Measurements from ENCODE around the gene ZP1.
A peak's percentile ranks its signal among the peaks of the same experiment; 100 is the strongest.
"Not testable (repeated sequence)": the region's sequence is repeated elsewhere in the genome, so short reads cannot be mapped to it uniquely, and the experiment has no call there.

ZP1 gene, protein sequence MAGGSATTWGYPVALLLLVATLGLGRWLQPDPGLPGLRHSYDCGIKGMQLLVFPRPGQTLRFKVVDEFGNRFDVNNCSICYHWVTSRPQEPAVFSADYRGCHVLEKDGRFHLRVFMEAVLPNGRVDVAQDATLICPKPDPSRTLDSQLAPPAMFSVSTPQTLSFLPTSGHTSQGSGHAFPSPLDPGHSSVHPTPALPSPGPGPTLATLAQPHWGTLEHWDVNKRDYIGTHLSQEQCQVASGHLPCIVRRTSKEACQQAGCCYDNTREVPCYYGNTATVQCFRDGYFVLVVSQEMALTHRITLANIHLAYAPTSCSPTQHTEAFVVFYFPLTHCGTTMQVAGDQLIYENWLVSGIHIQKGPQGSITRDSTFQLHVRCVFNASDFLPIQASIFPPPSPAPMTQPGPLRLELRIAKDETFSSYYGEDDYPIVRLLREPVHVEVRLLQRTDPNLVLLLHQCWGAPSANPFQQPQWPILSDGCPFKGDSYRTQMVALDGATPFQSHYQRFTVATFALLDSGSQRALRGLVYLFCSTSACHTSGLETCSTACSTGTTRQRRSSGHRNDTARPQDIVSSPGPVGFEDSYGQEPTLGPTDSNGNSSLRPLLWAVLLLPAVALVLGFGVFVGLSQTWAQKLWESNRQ

DNA sequence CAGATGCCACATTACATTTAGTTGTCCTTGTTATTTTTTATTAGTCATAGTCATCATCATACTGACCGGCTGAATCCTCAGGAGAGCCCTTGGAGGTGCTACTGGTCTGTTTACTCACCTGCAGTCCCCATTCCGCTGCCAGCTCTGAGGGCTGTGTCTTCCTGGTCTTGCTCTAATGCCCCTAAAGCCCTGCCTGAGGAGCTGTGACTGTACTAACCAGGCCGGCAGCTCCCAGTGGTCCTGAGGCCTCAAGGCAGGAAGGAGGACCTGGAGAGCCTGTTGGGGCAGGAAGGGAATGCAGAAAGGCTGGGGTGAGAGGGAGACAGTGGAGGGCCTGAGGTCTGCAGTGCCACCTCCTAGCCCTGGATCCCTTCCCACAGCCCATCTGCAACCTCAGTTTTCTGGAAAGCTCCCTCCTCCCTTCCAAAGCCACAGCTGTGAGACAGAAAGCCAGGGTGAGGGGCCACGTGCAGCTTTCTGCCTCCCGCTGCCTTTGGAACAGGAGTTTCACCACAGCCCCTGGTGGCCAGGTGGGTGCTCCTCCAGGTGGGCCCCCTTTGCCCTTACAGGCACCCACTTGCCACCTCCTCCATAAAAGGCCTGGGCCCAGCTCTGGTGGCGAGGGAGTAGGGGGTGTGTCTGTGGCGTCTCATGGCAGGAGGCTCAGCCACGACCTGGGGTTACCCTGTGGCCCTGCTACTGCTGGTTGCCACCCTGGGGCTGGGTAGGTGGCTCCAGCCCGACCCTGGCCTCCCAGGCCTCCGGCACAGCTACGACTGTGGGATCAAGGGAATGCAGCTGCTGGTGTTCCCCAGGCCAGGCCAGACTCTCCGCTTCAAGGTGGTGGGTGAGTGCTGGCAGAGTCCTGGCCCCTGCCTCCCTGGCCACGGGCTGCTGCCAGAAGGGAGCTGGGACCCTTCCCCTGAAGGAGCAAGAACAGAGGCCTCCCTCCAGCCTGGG, at the start of gene ZP1:
Gene ZP1, plus strand, starts transcription at position 632 of the 960 bp plus-strand sequence. Its CDS starts 20 bp downstream, at position 652.
- DNase-seq (no peak), ATAC-seq (no peak)

DNA sequence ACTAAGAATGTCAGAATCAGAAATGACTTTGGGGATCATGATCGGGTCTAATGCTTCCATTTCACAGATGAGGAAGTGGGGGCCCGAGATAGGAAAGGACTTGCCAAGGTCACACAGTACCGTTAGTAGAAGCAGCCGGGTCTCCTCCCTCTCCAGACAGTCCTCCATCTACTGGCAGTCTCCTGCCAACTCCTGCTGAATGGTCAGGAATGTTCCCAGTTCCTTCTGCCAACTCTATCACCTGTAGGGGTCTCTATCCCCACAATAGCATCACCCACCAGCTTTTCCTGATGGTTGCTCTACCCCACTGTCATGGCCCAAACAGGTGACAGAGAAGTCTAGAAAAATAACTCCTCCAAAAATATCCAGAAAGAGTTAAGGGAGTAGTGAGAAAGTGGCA, 49.3 kb upstream of the ZP1 start:
- ATAC-seq, result no peak
- DNase-seq, result no peak

DNA sequence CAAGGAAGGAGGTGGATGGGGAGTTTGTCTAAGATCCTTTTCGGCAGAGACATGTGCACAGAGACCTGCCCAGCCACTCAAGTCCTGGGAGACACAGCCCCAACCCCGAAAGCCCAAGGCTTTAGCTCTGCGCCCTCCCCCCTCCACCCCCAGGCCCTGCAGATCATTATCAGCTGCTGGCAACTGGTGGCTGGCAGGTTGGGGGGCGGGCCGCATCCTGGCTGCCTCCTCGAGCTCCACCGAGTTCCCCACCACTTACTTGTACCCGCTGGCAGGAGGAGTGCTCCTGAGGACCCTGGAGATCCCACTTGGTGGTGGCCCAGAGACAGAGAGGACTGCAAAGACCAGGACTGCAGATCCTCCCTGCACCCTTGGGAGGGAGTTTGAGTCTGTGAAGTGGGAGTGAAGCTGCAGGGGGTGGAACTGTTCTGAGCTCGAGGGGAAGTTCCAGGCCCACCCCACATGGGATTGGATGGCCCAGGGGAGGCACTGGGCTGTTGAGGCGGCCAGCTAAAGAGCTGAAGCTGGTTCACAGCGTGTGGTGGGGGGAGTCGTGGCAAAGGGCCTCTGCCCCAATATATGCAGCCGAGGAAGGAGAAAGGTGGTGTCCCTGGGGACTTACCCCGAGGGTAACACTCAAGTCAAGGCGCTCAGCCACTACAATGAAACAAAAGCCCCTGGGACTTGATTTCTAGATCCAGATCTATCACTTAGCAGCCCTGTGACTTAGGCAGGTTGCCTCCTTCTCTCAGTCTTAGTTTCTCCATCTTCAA, 45.3 kb upstream of the ZP1 start:
- DNase-seq, result no peak
- no peak for ATAC-seq

DNA sequence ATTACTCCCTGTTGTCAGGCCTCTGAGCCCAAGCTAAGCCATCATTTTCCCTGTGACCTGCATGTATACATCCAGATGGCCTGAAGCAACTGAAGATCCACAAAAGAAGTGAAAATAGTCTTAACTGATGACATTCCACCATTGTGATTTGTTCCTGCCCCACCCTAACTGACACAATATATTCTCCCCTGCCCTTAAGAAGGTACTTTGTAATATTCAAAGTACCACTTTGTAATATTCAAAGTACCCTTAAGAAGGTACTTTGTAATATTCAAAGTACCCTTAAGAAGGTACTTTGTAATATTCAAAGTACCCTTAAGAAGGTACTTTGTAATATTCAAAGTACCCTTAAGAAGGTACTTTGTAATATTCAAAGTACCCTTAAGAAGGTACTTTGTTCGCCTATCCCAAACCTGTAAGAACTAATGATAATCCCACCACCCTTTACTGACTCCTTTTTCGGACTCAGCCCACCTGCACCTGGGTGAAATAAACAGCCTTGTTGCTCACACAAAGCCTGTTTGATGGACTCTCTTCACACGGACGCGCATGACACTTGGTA, 43.5 kb upstream of the ZP1 start:
- ATAC-seq, DNase-seq: not testable (repeated sequence)

DNA sequence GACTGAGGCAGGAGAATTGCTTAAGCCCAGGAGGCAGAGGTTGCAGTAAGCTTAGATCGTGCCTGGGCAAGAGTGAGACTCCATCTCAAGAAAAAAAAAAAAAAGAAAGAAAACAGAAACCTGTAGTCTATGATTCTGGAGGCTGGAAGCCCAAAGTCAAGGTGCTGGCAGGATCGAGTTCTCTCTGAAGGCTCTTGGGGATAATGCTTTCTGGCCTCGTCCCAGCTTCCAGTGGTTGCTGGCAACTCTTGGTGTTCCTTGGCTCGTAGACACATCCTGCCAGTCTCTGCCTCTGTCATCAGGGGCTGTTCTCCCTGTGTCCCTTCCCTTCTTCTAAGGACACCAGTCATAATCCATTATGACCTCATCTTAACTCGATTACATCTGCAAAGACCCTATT, 42.2 kb upstream of the ZP1 start:
- no peak for DNase-seq
- no peak for ATAC-seq

DNA sequence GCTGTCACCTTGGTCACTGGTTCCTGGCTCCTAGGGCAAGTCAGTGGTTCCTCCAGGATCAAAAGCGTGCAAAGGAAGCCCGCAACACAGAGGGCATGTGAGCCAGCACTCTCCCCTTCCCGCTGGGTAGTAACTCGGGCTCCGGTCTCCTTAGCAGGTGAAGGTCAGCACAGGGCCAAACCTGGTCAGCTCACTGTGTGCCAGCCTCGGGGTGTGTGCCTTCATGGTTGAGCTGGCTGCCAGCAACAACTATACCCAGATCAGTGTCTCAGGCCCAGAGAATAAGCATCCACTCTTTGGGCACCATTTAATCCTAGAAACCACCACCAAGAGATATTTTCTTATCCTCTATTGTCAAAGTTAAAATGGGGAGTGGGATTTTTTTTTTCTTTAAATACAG, 41.6 kb upstream of the ZP1 start:
- no peak for DNase-seq
- ATAC-seq, result no peak

DNA sequence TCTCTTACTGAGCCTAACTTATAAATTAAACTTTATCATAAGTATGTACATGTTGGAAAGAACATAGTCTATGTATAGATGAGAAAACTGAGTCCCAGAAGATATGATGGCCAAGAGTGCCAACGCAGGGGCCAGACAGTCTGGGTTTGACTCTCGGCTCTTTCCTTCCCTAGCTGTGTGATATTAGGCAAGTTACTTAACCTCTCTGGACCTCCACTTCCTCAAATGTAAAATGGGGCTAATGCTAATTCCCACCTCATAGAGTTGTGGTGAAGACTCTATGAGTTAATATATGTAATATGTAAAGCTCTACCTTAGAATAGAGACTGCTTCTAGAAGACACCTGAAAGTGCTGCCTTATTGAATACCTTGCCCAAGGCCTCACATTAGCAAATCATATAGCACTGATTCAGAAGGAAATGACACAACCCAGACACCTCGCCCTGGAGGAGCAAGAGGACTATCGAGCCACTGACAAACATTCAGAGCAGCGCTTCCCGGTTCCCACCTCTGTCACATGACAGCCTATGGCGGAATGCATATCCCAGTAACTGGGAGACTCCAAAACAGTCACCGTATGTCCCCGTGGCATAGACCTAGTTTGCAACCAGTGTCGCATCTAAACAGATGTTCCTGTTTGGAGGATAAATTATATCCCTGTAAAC, 36.7 kb upstream of the ZP1 start:
- no peak for DNase-seq
- ATAC-seq, result no peak

DNA sequence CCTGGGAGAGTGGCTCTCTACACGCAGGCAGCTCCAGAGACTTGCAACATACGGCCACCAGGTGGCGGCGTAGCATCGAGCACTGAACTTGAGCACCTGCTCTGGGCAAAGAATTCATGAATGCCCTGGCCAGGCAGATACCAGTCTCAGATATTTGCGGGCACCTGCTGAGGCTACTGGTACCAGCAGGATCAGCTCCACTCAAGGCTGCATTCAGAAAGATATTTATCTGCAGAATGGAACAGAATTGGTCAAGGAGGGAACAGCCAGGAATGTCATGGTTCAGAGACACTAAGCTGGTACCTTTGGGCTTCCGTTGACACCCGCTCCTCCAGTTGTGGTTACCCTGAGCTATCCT, 36.2 kb upstream of the ZP1 start:
- DNase-seq, result peak; percentile 83
- peak; percentile 85 for ATAC-seq

DNA sequence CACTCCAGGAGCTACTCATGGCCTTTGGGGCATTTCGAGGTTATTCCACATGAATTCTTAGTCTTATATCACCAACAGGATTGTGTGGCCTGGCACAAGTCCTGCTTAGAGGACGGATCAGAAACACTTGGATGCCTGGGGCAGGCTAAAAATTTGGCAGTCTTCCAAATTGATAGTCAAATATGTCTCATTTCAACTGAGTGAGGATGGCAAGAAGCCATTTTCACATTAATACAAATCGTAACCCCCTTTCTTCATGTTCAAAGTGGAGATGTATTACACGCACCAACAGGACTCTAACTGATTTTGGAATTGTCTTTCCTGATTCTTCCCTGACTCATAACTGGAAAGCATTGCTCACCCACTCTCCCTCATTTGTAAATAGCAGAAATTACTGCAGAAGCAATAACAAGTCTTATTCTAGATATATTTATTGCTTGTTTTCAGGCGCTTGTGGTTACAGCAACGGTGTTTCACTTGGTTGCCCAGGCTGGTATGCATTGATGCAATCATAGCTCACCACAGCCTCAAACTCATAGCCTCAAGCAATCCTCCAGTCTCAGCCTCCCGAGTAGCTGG, 35.8 kb upstream of the ZP1 start:
- ATAC-seq, result no peak

DNA sequence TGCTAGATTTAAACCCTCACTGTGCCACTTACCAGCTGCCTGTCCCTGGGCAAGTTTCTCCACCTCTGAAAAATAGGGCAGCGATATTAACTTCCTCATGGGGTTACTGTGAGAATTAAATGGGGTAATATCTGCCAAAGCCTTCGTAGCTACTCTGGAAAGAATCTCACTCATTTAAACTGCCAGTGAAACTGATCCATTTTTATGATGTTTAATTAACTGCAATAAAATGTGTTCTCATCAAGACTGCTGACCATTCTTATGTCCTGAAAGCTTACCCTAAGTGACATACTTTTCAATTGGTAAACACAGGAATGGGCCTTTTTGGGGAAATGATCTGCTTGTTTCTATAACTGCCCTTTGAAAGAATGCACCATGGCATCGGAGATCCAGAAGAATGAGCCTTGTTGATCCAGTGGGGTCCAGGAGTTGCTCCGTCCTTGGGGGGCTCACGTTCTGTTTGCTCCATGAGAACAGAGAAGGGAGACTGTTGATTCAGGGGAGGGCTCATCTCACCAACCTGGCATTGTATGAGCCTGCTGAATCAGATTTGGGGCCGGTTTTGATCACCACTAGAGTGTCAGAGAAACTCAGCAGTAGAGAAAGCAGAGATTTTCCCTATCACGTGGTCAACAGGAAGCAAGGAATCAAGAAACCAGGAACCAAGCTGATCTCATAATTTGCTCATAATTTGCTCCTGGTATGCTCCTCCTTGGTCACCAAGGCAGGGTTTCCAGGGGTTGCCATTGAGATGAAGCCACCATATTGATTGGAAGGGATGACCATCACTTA, 32.4 kb upstream of the ZP1 start:
- ATAC-seq, result no peak
- DNase-seq, result no peak

More for the DNA sequence above, 35.8 kb upstream of the ZP1 start:
- DNase-seq, result no peak

DNA sequence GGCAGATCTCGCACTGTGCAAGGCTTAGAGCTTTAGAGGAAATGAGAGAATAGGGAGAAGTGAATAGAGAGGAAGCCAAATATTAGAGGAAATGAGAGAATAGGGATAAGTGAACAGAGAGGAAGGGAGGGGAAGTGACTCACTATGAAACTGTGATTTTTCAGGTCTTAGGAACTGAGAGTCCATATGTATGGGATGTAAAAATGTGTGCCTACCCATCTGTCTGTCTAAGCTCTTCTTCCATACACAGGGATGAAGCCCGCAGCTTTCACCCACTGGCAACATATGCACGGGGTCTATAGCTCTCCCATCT, 31.9 kb upstream of the ZP1 start:
- DNase-seq, result no peak
- no peak for ATAC-seq

DNA sequence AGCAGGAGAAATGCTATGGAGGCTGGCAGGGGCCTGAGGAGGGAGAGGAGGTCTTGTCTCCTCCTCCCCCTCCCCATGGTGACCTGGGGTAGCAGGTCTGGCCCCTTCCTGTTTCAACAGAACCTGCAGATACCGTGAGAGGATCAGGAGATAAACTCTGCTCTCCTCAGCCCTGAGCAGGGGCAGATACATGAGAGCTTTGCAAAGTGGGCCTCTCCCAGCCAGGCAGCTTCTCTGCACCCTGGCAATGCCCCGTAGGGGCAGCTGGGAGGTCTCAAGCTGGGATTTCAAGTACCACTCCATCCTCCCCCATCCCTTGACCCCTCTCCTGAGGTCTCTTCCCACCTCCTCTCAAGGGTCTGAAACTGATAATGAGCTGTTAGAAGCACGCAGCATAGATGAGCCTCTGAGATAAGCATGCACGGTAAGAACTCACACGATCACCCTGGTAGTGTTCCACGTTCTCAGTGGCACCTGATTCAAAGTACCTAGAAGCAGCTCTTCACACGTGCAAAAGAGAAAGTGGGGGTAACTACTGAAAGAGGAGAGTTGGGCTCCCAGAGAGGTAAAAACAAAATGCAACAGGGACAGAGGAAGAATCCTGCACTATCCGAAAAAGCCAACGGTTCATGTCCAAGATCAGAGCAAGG, 30.4 kb upstream of the ZP1 start:
- DNase-seq, result no peak

DNA sequence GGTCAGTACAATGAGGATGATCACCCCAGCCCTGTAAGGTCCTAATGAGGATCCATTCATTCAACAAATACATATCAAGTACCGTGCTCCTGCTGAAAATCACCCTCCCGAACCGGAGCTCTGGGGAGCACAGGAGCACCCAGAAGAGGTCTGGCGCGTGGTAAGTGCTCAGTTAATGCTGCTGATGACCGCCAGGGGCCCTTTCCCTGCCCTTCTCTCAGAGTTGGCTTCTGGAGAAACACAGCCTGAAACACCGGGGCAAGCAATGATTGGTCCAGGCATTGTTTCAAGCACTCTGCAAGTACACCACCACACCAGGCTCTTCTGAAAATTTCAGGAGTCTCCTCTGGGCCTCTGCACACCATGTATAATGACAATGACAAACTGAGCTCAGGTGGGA, 29.2 kb upstream of the ZP1 start:
- ATAC-seq (no peak), DNase-seq (no peak)

More for the DNA sequence above, 30.4 kb upstream of the ZP1 start:
- ATAC-seq, result no peak

DNA sequence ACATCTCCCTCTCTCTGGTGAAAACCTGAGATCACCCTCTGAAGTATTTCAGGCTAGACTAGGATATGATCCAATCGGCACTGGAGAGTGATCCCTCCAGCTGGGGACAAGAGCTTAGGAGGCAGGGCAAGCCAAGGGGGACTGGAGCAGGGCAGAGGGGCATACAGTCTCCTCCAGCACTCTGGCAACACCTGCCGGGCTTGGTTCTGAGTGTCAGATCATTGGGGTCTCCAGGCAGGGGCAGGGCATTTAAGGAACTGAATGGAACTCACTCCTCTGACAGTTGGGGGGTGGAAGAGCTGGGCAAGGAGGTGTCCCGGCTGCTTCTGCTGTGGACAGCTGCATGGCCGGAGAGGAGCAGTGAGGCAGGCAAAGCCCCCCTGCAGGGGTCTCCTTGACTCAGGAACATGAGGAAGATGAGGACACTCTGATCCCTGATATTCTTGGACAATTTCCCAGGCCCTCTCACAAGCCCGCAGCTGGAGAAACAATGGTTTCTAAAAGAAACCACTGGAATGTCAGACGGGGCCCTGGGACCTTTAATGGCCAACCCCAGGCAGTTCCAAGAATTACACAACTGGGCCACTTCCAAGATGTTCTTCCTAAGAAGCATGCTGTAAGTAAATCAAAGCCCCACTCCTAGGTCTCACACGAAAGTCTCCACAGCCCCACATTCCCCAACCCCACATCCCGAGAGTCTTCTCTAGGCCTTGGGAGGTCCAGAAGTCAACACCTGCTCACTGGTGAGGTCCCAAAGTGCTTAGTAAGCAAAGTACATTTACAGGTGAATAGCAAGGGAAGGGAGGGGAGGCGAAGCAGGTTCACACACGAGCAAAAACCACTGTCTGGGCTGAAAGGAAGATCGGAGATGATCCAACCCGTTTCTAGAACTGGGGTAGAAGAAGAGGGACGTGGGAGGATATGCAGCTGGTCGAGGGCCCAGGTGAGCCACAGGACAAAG, 26.6 kb upstream of the ZP1 start:
- DNase-seq (no peak), ATAC-seq (no peak)

DNA sequence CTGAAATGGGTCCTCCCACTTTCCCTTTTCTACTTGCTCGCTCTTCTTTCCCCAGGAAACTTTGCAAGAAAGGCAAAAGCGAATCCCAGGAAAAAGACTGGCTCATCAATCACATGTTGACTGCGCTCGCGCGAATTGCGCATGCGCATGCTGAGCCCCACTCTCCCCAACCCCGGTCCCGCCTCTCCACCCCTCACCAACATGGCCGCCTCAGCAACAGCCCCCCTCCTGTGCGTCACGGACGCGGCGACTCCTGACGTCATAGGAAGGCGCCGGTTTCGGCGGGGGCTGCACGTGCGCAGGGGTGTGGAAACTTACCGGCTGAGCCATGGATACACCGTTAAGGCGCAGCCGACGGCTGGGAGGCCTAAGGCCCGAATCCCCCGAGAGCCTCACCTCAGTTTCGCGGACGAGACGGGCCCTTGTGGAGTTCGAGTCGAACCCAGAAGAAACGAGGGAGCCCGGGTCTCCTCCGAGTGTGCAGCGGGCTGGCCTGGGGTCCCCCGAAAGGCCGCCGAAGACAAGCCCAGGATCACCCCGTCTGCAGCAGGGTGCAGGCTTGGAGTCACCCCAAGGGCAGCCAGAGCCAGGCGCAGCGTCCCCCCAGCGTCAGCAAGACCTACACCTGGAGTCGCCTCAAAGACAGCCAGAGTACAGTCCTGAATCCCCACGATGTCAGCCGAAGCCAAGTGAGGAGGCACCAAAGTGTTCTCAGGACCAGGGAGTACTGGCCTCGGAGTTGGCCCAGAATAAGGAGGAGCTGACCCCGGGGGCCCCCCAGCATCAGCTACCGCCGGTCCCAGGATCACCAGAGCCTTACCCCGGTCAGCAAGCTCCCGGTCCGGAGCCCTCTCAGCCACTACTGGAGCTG, 25.3 kb upstream of the ZP1 start, which contains the start of gene CCDC86:
Gene CCDC86, plus strand, starts transcription at position 317 of the 871 bp plus-strand sequence. Its CDS starts 12 bp downstream, at position 329.
- peak; percentile 90 for ATAC-seq

DNA sequence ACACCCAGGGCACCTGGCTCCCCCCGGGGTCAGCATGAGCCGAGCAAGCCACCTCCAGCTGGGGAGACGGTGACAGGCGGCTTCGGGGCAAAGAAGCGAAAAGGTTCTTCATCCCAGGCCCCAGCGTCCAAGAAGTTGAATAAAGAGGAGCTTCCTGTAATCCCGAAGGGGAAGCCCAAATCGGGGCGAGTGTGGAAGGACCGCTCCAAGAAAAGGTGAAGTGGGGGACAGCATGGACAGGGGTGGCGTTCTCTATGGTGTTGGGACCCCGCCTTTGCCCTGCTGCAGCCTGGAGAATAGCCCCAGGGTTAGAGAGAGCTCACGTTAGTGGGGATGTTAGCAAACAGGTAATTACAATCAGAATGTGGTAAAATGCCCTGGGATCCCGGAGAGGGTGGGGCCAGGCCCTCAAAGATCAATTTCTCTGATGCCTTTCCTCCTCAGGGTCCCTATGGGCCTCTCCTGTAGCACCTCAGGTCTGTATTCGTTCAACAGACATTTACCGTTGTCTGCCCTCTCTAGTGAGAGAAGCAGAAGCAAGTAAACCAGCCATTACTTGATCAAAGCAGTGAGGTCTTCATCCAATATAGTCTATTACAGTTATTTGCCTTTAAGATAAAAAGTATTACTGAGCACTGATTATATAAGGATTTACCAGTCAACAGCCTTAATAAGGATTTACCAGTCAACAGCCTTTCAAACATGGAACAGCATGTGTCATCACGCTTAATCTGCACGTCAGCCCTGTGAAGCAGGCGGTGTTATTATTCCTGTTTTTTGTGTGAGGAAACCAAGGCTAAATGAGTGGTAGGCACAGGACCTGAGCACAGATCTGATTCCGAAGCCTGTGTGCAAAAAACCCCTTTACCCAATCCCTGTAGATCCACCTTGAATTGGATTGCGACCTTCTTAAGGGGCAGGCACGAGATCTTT, 24.4 kb upstream of the ZP1 start:
- ATAC-seq (no peak), DNase-seq (no peak)

More for the DNA sequence above, 25.3 kb upstream of the ZP1 start, which contains the start of gene CCDC86:
- DNase-seq, result peak; percentile 99
